ENCODE results near the gene KNOP1.
"Not testable (repeated sequence)": the region's sequence is repeated elsewhere in the genome, so short reads cannot be mapped to it uniquely, and the experiment has no call there.

KNOP1 gene

DNA sequence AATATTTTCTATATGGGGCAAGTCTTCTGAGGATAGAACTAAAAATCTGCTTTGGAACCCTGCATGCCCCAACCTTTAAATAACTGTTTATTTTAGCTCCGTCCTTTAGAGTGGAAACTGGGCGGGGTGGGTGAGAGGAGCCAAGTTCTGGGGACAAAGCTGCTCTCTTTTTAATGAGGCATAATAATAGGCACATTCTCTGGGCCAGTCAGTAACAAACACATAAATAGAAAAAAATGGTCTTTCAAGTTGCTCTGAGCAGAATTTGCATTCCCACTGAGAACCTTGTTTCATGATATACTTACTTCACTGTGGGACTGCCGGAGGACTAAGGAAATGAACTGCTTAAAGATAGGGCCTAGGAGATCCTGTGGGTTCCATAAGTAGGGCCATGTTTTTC, 51.5 kb downstream of the KNOP1 start:
- ATAC-seq (ENCODE audit: low read depth) (no peak), DNase-seq (ENCODE audit: low spot score in 2 of 2) (no peak)
- no peaks in the 10 kb centered on the region for H3K27me3 Mint-ChIP-seq
- H3K27ac Mint-ChIP-seq = no peak overlapping the region
- peaks cover 3% of the 10 kb centered on the region for H3K9me3 Mint-ChIP-seq
- H3K4me1 Mint-ChIP-seq = no peaks in the 10 kb centered on the region
- H3K36me3 Mint-ChIP-seq = peaks cover 42% of the 10 kb centered on the region
- H3K4me3 Mint-ChIP-seq = no peak overlapping the region

DNA sequence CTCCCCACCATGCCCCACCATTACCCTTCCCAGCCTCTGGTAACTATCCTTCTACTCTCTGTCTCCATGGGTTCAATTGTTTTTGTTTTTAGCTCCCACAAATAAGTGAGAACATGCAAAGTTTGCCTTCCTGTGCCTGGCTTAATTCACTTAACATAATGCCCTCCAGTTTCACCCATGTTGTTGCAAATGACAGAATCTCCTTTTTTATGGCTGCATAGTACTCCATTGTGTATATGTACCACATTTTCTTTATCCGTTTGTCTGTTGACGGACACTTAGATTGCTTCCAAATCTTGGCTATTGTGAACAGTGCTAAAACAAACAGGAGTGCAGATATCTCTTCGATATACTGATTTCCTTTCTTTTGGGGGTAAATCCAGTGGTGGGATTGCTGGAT, 52.7 kb downstream of the KNOP1 start:
- H3K27me3 Mint-ChIP-seq; H3K27ac Mint-ChIP-seq; H3K9me3 Mint-ChIP-seq; ATAC-seq (ENCODE audit: low read depth); H3K4me1 Mint-ChIP-seq; H3K4me3 Mint-ChIP-seq; DNase-seq (ENCODE audit: low spot score in 2 of 2): not testable (repeated sequence)
- H3K36me3 Mint-ChIP-seq = peaks cover 48% of the 10 kb centered on the region

DNA sequence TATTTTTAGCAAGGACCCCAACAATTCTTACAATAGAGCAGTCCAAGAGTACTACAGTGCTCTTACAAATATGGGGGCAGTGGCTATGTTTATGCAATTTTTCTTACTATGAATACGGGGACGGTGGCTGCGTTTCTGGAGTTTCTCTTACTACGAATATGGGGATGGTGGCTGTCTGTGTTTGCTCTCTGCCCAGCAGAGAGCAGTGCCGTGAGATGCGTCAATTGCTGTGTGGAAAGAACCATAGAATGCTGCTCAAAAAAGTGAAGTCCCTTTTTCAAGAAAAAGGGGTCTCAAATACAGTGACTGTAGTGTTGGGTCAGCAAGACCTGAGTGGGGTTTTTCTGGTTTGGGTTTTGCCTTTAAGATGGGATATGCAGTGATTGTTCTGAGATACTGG, 53.9 kb downstream of the KNOP1 start:
- ATAC-seq (ENCODE audit: low read depth) (no peak), DNase-seq (ENCODE audit: low spot score in 2 of 2) (no peak)
- H3K36me3 Mint-ChIP-seq = peaks cover 44% of the 10 kb centered on the region
- H3K4me1 Mint-ChIP-seq = no peaks in the 10 kb centered on the region
- no peaks in the 10 kb centered on the region for H3K27me3 Mint-ChIP-seq
- peaks cover 3% of the 10 kb centered on the region for H3K9me3 Mint-ChIP-seq
- no peak overlapping the region for H3K27ac Mint-ChIP-seq
- H3K4me3 Mint-ChIP-seq = no peak overlapping the region

DNA sequence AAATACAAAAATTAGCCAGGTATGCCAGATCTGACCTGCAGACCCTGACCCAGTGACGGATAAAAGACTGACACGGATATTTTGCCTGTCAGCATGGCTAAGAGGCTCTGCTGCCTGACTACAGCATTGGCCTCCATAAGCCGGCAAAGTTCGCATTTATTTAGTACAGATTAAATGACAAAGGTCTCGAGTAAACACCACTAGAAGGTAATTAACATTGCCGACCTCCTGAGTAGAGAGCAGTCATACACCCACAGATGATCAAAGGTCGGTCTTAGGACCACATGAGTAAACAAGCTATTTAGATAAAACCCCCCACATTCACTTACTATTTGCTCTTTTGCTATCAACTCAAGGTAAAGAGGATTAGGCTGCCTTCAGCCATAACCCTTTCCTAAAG, 55.7 kb downstream of the KNOP1 start:
- no peaks in the 10 kb centered on the region for H3K4me1 Mint-ChIP-seq
- H3K4me3 Mint-ChIP-seq = no peak overlapping the region
- no peaks in the 10 kb centered on the region for H3K27me3 Mint-ChIP-seq
- H3K9me3 Mint-ChIP-seq = peaks cover 3% of the 10 kb centered on the region
- H3K36me3 Mint-ChIP-seq = peaks cover 43% of the 10 kb centered on the region
- ATAC-seq (ENCODE audit: low read depth) = no peak
- DNase-seq (ENCODE audit: low spot score in 2 of 2) = no peak
- no peak overlapping the region for H3K27ac Mint-ChIP-seq

DNA sequence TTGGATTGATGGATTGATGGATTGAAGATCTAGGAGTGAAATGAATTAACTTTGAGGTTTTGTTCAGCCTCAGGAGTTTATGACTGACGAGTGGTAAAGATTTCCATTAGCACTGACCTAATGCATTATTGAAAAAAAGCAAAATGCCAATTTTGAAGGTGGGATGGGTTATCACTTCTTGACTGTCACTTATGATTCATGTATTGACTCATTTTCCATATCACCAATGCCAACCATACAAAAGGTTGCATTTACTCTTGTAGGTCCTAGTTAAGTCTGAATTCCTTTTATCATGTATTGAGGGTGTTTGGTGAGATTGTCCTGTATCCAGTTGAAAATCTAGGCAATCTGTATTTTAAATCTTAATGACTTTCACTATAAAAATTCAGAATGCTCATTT, 57.6 kb downstream of the KNOP1 start:
- no peaks in the 10 kb centered on the region for H3K27me3 Mint-ChIP-seq
- H3K4me1 Mint-ChIP-seq = no peaks in the 10 kb centered on the region
- peaks cover 49% of the 10 kb centered on the region for H3K36me3 Mint-ChIP-seq
- DNase-seq (ENCODE audit: low spot score in 2 of 2) (no peak), ATAC-seq (ENCODE audit: low read depth) (no peak)
- no peak overlapping the region for H3K4me3 Mint-ChIP-seq
- peaks cover 3% of the 10 kb centered on the region for H3K9me3 Mint-ChIP-seq
- no peak overlapping the region for H3K27ac Mint-ChIP-seq

DNA sequence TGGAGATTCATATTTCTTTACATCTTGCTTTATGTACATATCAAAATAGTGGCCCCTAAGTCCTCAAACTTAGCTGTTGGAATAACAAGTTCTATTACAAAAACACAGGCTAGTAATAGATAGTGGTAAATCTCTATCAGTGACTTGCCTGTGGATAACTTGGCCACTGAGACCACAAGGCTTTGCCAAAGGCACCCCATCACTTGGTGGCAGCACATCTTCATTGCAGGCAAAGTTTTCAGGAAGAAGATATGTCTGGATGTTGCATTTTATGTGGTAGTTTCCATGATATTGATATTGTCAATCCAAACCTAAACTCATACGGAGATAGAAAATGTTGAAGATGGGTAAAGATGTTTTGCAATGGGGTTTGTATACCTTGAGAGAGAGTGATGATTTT, 58.5 kb downstream of the KNOP1 start:
- no peak overlapping the region for H3K4me3 Mint-ChIP-seq
- no peak for ATAC-seq (ENCODE audit: low read depth)
- H3K27me3 Mint-ChIP-seq = no peaks in the 10 kb centered on the region
- H3K27ac Mint-ChIP-seq = no peak overlapping the region
- no peaks in the 10 kb centered on the region for H3K9me3 Mint-ChIP-seq
- DNase-seq (ENCODE audit: low spot score in 2 of 2) = no peak
- peaks cover 46% of the 10 kb centered on the region for H3K36me3 Mint-ChIP-seq
- no peaks in the 10 kb centered on the region for H3K4me1 Mint-ChIP-seq

DNA sequence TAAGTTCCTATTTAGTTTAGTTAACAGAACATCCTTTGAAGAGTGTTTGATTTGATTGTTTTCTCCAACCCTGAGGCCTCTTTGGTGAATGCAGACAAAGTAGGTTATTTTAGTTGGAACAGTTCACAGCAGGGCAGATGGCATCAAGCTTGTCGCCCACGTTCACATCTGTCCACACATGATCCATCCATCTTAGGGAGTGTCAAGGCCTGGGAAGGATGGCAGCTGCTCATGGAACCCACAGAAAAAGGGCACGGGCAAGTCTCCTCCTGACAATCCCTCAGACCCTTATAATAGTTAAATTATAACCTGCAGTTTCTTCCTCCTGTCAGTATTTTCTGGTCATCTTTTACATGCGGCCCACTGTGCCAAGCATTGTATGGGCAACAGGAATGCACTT, 60.2 kb downstream of the KNOP1 start:
- Mint-ChIP-seq H3K4me3 (no peak overlapping the region), H3K4me1 (no peaks in the 10 kb centered on the region), H3K9me3 (no peaks in the 10 kb centered on the region)

DNA sequence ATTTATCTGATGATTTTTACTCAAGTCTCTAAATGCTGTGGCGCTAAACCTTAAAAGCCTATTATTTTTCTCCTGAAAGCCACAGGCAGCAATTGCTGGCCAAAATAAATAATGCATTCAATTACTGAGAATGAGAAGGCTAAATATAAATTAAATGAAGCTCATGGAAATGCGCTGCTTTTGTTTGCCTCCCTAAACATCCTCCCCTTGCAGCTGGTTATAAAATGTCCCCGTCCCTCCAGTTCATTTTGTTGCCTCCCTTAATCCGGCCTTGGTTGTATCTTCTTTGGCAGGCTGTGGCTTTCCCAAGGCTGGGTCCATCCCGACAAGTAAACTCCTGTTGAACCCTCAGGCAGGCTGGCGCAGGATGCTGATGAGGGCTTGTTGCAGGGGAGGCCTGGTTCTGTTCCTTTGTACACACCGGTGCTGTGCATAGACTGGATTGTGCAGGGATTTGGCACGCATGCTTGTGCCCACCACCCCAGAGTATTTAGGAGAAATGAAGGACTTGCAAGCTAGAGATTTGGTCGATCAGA, 62.7 kb downstream of the KNOP1 start:
- H3K27ac Mint-ChIP-seq = no peak overlapping the region
- peaks cover 49% of the 10 kb centered on the region for H3K36me3 Mint-ChIP-seq
- DNase-seq (ENCODE audit: low spot score in 2 of 2) (no peak), ATAC-seq (ENCODE audit: low read depth) (no peak)
- H3K9me3 Mint-ChIP-seq = no peaks in the 10 kb centered on the region
- H3K27me3 Mint-ChIP-seq = no peaks in the 10 kb centered on the region
- no peaks in the 10 kb centered on the region for H3K4me1 Mint-ChIP-seq
- no peak overlapping the region for H3K4me3 Mint-ChIP-seq

More for the DNA sequence above, 60.2 kb downstream of the KNOP1 start:
- Mint-ChIP-seq H3K36me3 (peaks cover 49% of the 10 kb centered on the region), H3K27ac (no peak overlapping the region), H3K27me3 (no peaks in the 10 kb centered on the region)
- ATAC-seq (ENCODE audit: low read depth) = no peak
- DNase-seq (ENCODE audit: low spot score in 2 of 2) = no peak

DNA sequence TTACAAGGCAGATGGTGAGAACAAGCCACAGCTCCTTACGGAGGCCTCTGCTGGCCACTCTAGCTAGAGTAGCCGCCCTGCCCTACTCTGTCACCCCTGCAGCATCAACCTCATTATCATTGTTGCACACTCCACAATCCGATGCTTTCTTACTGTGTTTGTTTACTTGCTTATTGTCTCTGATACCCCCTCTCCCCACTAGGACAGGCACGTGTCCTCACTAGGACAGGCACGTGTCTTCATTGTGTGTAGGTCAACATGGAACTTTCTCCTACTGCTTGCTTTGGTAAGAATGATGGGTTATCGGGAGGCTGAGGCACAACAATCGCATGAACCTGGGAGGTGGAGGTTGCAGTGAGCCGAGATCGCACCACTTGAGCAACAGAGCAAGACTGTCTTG, 63.9 kb downstream of the KNOP1 start:
- Mint-ChIP-seq H3K27ac (no peak overlapping the region), H3K4me1 (no peaks in the 10 kb centered on the region), H3K9me3 (no peaks in the 10 kb centered on the region), H3K27me3 (no peaks in the 10 kb centered on the region), H3K4me3 (no peak overlapping the region), H3K36me3 (peaks cover 47% of the 10 kb centered on the region)
- no peak for ATAC-seq (ENCODE audit: low read depth)
- DNase-seq (ENCODE audit: low spot score in 2 of 2) = no peak

Measured in memory B cell (primary cell).